ENCODE data around the gene GLT1D1. TPM values are rescaled to one million over a fixed set of nuclear protein-coding genes. Genes with fewer than 3 reads are reported as not detected.

Gene GLT1D1
- total RNA-seq, 1 donor from 2014 or later = 5.3 TPM

GRCh38 chr12:128891856-128892255, 38.6 kb downstream of the GLT1D1 start:
- no peaks in the 10 kb centered on the region for H3K27me3 ChIP-seq (ENCODE audit: low read depth)
- no peaks in the 10 kb centered on the region for H3K4me1 ChIP-seq
- H3K27ac ChIP-seq = no peak overlapping the region
- H3K9me3 ChIP-seq = no peaks in the 10 kb centered on the region
- TF ChIP-seq, protein P1, sequence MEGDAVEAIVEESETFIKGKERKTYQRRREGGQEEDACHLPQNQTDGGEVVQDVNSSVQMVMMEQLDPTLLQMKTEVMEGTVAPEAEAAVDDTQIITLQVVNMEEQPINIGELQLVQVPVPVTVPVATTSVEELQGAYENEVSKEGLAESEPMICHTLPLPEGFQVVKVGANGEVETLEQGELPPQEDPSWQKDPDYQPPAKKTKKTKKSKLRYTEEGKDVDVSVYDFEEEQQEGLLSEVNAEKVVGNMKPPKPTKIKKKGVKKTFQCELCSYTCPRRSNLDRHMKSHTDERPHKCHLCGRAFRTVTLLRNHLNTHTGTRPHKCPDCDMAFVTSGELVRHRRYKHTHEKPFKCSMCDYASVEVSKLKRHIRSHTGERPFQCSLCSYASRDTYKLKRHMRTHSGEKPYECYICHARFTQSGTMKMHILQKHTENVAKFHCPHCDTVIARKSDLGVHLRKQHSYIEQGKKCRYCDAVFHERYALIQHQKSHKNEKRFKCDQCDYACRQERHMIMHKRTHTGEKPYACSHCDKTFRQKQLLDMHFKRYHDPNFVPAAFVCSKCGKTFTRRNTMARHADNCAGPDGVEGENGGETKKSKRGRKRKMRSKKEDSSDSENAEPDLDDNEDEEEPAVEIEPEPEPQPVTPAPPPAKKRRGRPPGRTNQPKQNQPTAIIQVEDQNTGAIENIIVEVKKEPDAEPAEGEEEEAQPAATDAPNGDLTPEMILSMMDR (IDR thresholded peaks at IDR 0.05) = no peak
- no peak for ATAC-seq
- intact Hi-C loops (cut with DNase I) = no loop called here
- DNase-seq = no peak
- H3K36me3 ChIP-seq = no peaks in the 10 kb centered on the region
- no peak overlapping the region for H3K4me3 ChIP-seq

GRCh38 chr12:128903236-128903635, 50.0 kb downstream of the GLT1D1 start:
- TF ChIP-seq, protein P1 (IDR thresholded peaks at IDR 0.05) = no peak
- no peaks in the 10 kb centered on the region for H3K36me3 ChIP-seq
- H3K9me3 ChIP-seq = no peaks in the 10 kb centered on the region
- no peak for ATAC-seq
- H3K4me1 ChIP-seq = no peaks in the 10 kb centered on the region
- DNase-seq = no peak
- H3K27ac ChIP-seq = no peak overlapping the region
- no peaks in the 10 kb centered on the region for H3K27me3 ChIP-seq (ENCODE audit: low read depth)
- no peak overlapping the region for H3K4me3 ChIP-seq
- intact Hi-C loops (cut with DNase I) = no loop called here

- ATAC-seq (peak in 1 of 2 donors; percentile 55), DNase-seq (no peak)
- Histone ChIP-seq H3K4me3 (no peak overlapping the region), H3K9me3 (no peaks in the 10 kb centered on the region), H3K4me1 (no peaks in the 10 kb centered on the region), H3K27ac (no peak overlapping the region), H3K27me3 (ENCODE audit: low read depth) (no peaks in the 10 kb centered on the region), H3K36me3 (no peaks in the 10 kb centered on the region)
- TF ChIP-seq, protein P1 (IDR thresholded peaks at IDR 0.05) = no peak
- intact Hi-C loops (cut with DNase I) = no loop called here
Measured at GRCh38 chr12:128905003-128905544, 51.8 kb downstream of the GLT1D1 start.

DNA sequence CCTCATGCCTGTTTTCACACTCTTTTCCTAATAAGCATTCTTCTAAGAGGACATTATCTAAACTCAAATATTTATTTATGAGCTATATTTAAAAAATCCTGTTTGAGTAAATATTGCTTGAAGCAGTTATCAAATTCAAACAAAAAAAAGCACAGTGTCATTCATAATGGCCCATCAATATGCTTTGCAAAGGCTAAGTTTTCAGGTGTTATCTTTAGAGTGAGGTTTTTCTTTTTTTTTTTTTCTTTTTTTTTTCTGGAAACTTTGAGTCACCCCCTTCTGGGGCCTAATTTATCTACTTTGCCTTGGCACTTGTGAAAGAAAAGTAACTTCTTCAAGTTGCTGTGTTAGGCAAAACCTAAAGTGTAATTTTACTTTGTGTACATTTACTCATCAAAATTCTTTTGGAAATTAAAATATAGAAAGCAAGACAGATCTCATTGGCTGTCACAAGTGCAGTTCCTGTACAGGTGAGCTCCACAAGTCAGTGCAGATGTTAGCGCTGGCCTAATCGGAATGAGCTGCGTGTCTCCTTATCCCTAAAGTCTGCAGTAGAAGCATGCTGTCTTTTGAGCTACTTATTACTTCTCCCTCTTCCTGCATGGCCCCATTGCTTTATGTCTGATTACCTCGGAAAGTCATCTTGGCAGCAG, 53.3 kb downstream of the GLT1D1 start:
- Histone ChIP-seq H3K27ac (no peak overlapping the region), H3K36me3 (no peaks in the 10 kb centered on the region), H3K9me3 (no peaks in the 10 kb centered on the region), H3K27me3 (ENCODE audit: low read depth) (no peaks in the 10 kb centered on the region), H3K4me3 (no peak overlapping the region), H3K4me1 (no peaks in the 10 kb centered on the region)
- DNase-seq = no peak
- peak in 1 of 2 donors; percentile 69 for ATAC-seq
- intact Hi-C loops (cut with DNase I) = no loop called here
- TF ChIP-seq, protein P1 (IDR thresholded peaks at IDR 0.05) = no peak

- Histone ChIP-seq H3K4me1 (no peaks in the 10 kb centered on the region), H3K27me3 (ENCODE audit: low read depth) (no peaks in the 10 kb centered on the region), H3K9me3 (no peaks in the 10 kb centered on the region), H3K4me3 (no peak overlapping the region), H3K36me3 (no peaks in the 10 kb centered on the region), H3K27ac (no peak overlapping the region)
- TF ChIP-seq, protein P1 (IDR thresholded peaks at IDR 0.05) = no peak
- DNase-seq = no peak
- intact Hi-C loops (cut with DNase I) = no loop called here
- no peak for ATAC-seq
Measured at GRCh38 chr12:128908254-128908653, 55.0 kb downstream of the GLT1D1 start.

All from lower lobe of right lung (tissue), 2 donors.